Neural crest cell (in vitro differentiated cells): Measurements from ENCODE around the gene GABBR2. TPM values are rescaled to one million over a fixed set of nuclear protein-coding genes. Genes with fewer than 3 reads are reported as not detected.

Experiments
- DNase-seq: peaks from one replicate; pipeline ENCODE4 v3.0.0; 2021; ENCODE audit warnings: low read depth, mixed read lengths, low spot score
- H3K27ac Mint-ChIP-seq: one replicate; pipeline ENCODE4 v1.8.0; 2021; ENCODE audit warnings: mild to moderate bottlenecking, mixed read lengths; ENCODE audit not compliant: unreplicated experiment
- H3K27me3 Mint-ChIP-seq: 2 replicates; pipeline ENCODE4 v1.8.0; 2021; ENCODE audit warnings: low read depth, mild to moderate bottlenecking, mixed read lengths
- H3K36me3 Mint-ChIP-seq: 2 replicates; pipeline ENCODE4 v1.8.0; 2021; ENCODE audit warnings: low read depth, mild to moderate bottlenecking, mixed read lengths
- H3K4me1 Mint-ChIP-seq: 2 replicates; pipeline ENCODE4 v1.8.0; 2021; ENCODE audit warnings: mixed read lengths
- H3K4me3 Mint-ChIP-seq: one replicate; pipeline ENCODE4 v1.8.0; 2021; ENCODE audit warnings: mild to moderate bottlenecking, mixed read lengths
- H3K9me3 Mint-ChIP-seq: 2 replicates; pipeline ENCODE4 v1.8.0; 2021; ENCODE audit warnings: mixed read lengths
- CTCF ChIP-seq: fragments of 200-600 bp; sonication (generic); conservative IDR thresholded peaks from 2 replicates; pipeline ENCODE4 v1.5.0; 2021; ENCODE audit warnings: antibody characterized with exemption, mild to moderate bottlenecking
- total RNA-seq: library from RNA; stranded (reverse); gene quantifications from 2 replicates; pipeline ENCODE4 v1.2.1, GENCODE V29; 2021

GABBR2 gene
- total RNA-seq, 1 donor from 2014 or later, result 0.84 TPM

- H3K27ac Mint-ChIP-seq, result no peak overlapping the region
- DNase-seq, result no peak
- no peak for TF ChIP-seq CTCF
- peaks cover 13% of the 10 kb centered on the region for H3K9me3 Mint-ChIP-seq
- H3K27me3 Mint-ChIP-seq, result peaks cover 21% of the 10 kb centered on the region
- H3K4me1 Mint-ChIP-seq, result peaks cover 15% of the 10 kb centered on the region
- H3K36me3 Mint-ChIP-seq, result peaks cover 9% of the 10 kb centered on the region
- H3K4me3 Mint-ChIP-seq, result no peak overlapping the region
These were observed 252.6 kb downstream of the GABBR2 start for GRCh38 chr9:98456156-98456613.

GRCh38 chr9:98455256-98456155 is 253.2 kb downstream of the GABBR2 start:
- no peak overlapping the region for H3K4me3 Mint-ChIP-seq
- H3K36me3 Mint-ChIP-seq, result peaks cover 5% of the 10 kb centered on the region
- peaks cover 21% of the 10 kb centered on the region for H3K27me3 Mint-ChIP-seq
- DNase-seq, result no peak
- TF ChIP-seq CTCF, result no peak
- H3K4me1 Mint-ChIP-seq, result peaks cover 15% of the 10 kb centered on the region
- peaks cover 6% of the 10 kb centered on the region for H3K9me3 Mint-ChIP-seq
- no peak overlapping the region for H3K27ac Mint-ChIP-seq

DNA sequence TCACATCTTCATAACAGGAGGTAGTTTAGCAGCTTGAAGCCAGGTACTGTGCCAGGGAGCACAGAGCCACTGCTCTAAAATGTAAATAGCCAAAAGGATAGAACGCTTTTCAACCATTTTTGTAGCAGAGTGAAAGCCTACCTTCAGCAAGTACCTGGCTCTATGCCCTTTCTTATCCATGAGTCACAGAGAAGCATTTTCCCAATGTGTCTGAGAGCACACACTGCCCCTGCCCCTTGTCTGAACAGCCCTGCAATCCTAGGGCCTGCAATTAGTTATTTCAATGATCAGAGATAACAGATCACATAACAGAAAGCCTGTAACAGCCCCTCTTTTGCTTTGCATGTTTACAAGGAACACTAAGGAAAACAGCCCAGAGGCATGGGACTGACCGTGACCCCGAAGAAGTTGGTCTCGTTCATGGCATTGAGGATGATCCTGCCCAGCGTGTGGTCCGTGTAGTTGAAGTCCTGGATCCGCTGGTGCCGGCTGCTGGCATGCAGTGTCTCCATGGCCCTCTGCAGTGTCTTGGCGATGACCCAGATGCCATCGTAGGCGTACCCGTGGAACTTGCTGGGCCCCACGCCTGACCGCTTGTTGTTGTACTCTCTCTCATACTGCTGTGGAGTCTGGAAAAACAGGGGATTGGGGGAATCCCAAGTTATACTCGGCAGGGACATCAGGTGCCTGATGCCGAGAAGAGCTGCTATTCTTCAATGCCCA is 255.0 kb downstream of the GABBR2 start:
- H3K9me3 Mint-ChIP-seq, result peaks cover 3% of the 10 kb centered on the region
- peaks cover 17% of the 10 kb centered on the region for H3K27me3 Mint-ChIP-seq
- H3K36me3 Mint-ChIP-seq, result peaks cover 2% of the 10 kb centered on the region
- no peak for TF ChIP-seq CTCF
- no peak overlapping the region for H3K4me3 Mint-ChIP-seq
- H3K4me1 Mint-ChIP-seq, result peaks cover 15% of the 10 kb centered on the region
- DNase-seq, result no peak
- no peak overlapping the region for H3K27ac Mint-ChIP-seq

- Mint-ChIP-seq H3K27me3 (peaks cover 15% of the 10 kb centered on the region), H3K4me3 (no peak overlapping the region), H3K36me3 (peaks cover 2% of the 10 kb centered on the region), H3K27ac (no peak overlapping the region), H3K9me3 (peaks cover 3% of the 10 kb centered on the region), H3K4me1 (peaks cover 15% of the 10 kb centered on the region)
- no peak for TF ChIP-seq CTCF
- DNase-seq, result no peak
These were observed 257.2 kb downstream of the GABBR2 start for GRCh38 chr9:98451576-98451975.

DNA sequence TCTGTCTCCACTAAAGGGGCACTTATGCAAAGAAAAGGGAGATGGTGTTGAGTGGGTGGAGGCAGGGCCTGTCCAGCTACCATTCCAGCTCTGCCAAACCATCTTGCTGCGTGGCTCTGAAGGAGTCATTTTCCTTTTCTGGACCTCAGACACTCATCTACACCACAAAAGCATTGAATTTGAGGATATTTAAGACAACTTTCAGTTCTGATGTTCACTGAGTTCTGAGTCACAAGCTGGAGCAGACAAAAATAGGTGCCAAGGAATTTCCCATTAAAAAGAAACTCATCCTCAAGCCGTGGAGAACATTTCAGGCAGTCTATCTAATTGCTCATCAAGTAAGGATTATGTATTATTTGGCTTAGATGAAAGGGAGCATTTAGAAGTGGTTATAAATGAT is 258.2 kb downstream of the GABBR2 start:
- peaks cover 2% of the 10 kb centered on the region for H3K36me3 Mint-ChIP-seq
- TF ChIP-seq CTCF, result no peak
- peaks cover 3% of the 10 kb centered on the region for H3K9me3 Mint-ChIP-seq
- H3K27me3 Mint-ChIP-seq, result peaks cover 17% of the 10 kb centered on the region
- H3K27ac Mint-ChIP-seq, result no peak overlapping the region
- peaks cover 5% of the 10 kb centered on the region for H3K4me1 Mint-ChIP-seq
- no peak overlapping the region for H3K4me3 Mint-ChIP-seq
- no peak for DNase-seq
